Posterior vena cava (tissue), 2 donors: Measurements from ENCODE around the gene PLEKHA5. TPM values are rescaled to one million over a fixed set of nuclear protein-coding genes. Genes with fewer than 3 reads are reported as not detected.
"Not testable (repeated sequence)": the region's sequence is repeated elsewhere in the genome, so short reads cannot be mapped to it uniquely, and the experiment has no call there.

ENCODE experiments used
- DNase-seq: peaks from one replicate; pipeline ENCODE4 v3.0.0-alpha.2; 2020; ENCODE audit warnings: low spot score
- intact Hi-C, 2 donors: fragments of 100-400 bp; cut with DNase I; formaldehyde crosslinking; loops; one replicate each; pipeline versions ENCODE4 v1.14.1 to v1.14.2; 2022 to 2023
- total RNA-seq, 2 donors: library from RNA; stranded (reverse); fragmentation: NEBNext Ultra II Directional; extraction: Animal tissue kit (Norgen Biotek cat#: 25700); gene quantifications; one replicate each; pipeline ENCODE4 v1.2.1, GENCODE V29; 2021
- donor health status: DM: yes; HTN: yes; CAD: no.
- donor health status: DM: yes; HTN: yes; CAD: no.

The PLEKHA5 gene
- total RNA-seq, 2 donors from 2014 or later: 22.5 to 27.4 TPM

- intact Hi-C loops: no loop called here
Measured at GRCh38 chr12:19155981-19156734, 26.6 kb downstream of the PLEKHA5 start.

GRCh38 chr12:19158923-19159322, 29.4 kb downstream of the PLEKHA5 start:
- intact Hi-C loops: no loop called here
- DNase-seq: no peak

More at GRCh38 chr12:19155981-19156734, 26.6 kb downstream of the PLEKHA5 start:
- DNase-seq: no peak

- DNase-seq: no peak
- intact Hi-C loops: no loop called here
Measured at GRCh38 chr12:19161216-19161615, 31.7 kb downstream of the PLEKHA5 start.

- DNase-seq: no peak
- intact Hi-C loops: no loop called here
Measured at GRCh38 chr12:19165451-19165850, 35.9 kb downstream of the PLEKHA5 start.

- no peak for DNase-seq
- intact Hi-C loops: no loop called here
Measured at GRCh38 chr12:19166387-19166786, 36.9 kb downstream of the PLEKHA5 start.

- no peak for DNase-seq
- intact Hi-C loops: no loop called here
Measured at GRCh38 chr12:19166956-19167355, 37.4 kb downstream of the PLEKHA5 start.

- intact Hi-C loops: no loop called here
- no peak for DNase-seq
Measured at GRCh38 chr12:19167708-19168107, 38.2 kb downstream of the PLEKHA5 start.

- no peak for DNase-seq
- intact Hi-C loops: no loop called here
Measured at GRCh38 chr12:19168644-19169043, 39.1 kb downstream of the PLEKHA5 start.

- intact Hi-C loops: no loop called here
Measured at GRCh38 chr12:19169222-19169621, 39.7 kb downstream of the PLEKHA5 start.

GRCh38 chr12:19170286-19170685, 40.8 kb downstream of the PLEKHA5 start:
- DNase-seq, intact Hi-C loops: not testable (repeated sequence)

More at GRCh38 chr12:19169222-19169621, 39.7 kb downstream of the PLEKHA5 start:
- DNase-seq: no peak

GRCh38 chr12:19171731-19172130, 42.2 kb downstream of the PLEKHA5 start:
- intact Hi-C loops: no loop called here

GRCh38 chr12:19177754-19178153, 48.2 kb downstream of the PLEKHA5 start:
- intact Hi-C loops: no loop called here
- DNase-seq: no peak

More at GRCh38 chr12:19171731-19172130, 42.2 kb downstream of the PLEKHA5 start:
- DNase-seq: no peak

- intact Hi-C loops: no loop called here
- DNase-seq: no peak
Measured at GRCh38 chr12:19179986-19180385, 50.5 kb downstream of the PLEKHA5 start.

GRCh38 chr12:19181666-19182426, 52.3 kb downstream of the PLEKHA5 start:
- intact Hi-C loops: no loop called here
- no peak for DNase-seq

- no peak for DNase-seq
- intact Hi-C loops: no loop called here
Measured at GRCh38 chr12:19183121-19183838, 53.7 kb downstream of the PLEKHA5 start.

- intact Hi-C loops: no loop called here
- DNase-seq: no peak
Measured at GRCh38 chr12:19185262-19185929, 55.9 kb downstream of the PLEKHA5 start.

- intact Hi-C loops: no loop called here
- no peak for DNase-seq
Measured at GRCh38 chr12:19186722-19187661, 57.5 kb downstream of the PLEKHA5 start.

GRCh38 chr12:19189522-19189921, 60.0 kb downstream of the PLEKHA5 start:
- no peak for DNase-seq
- intact Hi-C loops: no loop called here
